HEK293 (cell line): Measurements from ENCODE around the gene HOXC10.

Experiments
- CTCF ChIA-PET: fragments of 350-600 bp; formaldehyde crosslinking; extraction: SDS; loops from one replicate; lab custom pipeline; 2021; ENCODE audit warnings: antibody characterized with exemption; lab: Yijun Ruan, JAX
- POLR2A ChIA-PET: fragments of 300-600 bp; formaldehyde crosslinking; extraction: SDS; loops from one replicate; lab custom pipeline; 2020; ENCODE audit warnings: antibody characterized with exemption, inconsistent platforms; lab: Yijun Ruan, JAX
- H3K27ac ChIP-seq: fragments of 200-500 bp; sonication (Bioruptor generic); 2 replicates; pipeline ENCODE4 v1.5.1; 2014; ENCODE audit warnings: low read depth, low read length, control low read depth, inconsistent platforms; ENCODE audit errors: extremely low read depth
- H3K36me3 ChIP-seq, 2 experiments: fragments of 200-500 bp in 1 of 2; sonication (Bioruptor generic) in 1 of 2; 1 replicate in 1 of 2; 2 replicates in 1 of 2; pipeline ENCODE4 v1.5.1; 2014 to 2017; ENCODE audit warnings: inconsistent platforms in 2 of 2, low read length in 2 of 2; ENCODE audit not compliant: control insufficient read depth in 2 of 2, insufficient read depth in 1 of 2
- H3K4me1 ChIP-seq: fragments of 200-500 bp; sonication (Bioruptor generic); 2 replicates; pipeline ENCODE4 v1.5.1; 2014; ENCODE audit warnings: mild to moderate bottlenecking, low read length, inconsistent platforms; ENCODE audit not compliant: control insufficient read depth, insufficient read depth
- H3K4me3 ChIP-seq: 2 replicates; pipeline ENCODE4 v1.5.1; 2011; ENCODE audit warnings: low read depth, mild to moderate bottlenecking, control low read depth, low read length, moderate library complexity
- H3K9me3 ChIP-seq: fragments of 200-500 bp; sonication (Bioruptor generic); 2 replicates; pipeline ENCODE4 v1.5.1; 2014; ENCODE audit warnings: low read depth, low read length, inconsistent platforms; ENCODE audit not compliant: control insufficient read depth, insufficient read depth
- ATF2 ChIP-seq: fragments of 450-650 bp; formaldehyde crosslinking; IDR thresholded peaks from 2 replicates; pipeline ENCODE4 v1.5.1; 2016; ENCODE audit warnings: missing biosample characterization, missing genetic modification characterization, low read depth
- BCL11A ChIP-seq: fragments of 450-650 bp; formaldehyde crosslinking; IDR thresholded peaks from 2 replicates; pipeline ENCODE4 v1.5.1; 2016; ENCODE audit warnings: low read depth, missing biosample characterization, missing genetic modification characterization
- EGR2 ChIP-seq: fragments of 450-650 bp; formaldehyde crosslinking; IDR thresholded peaks from 2 replicates; pipeline ENCODE4 v1.5.1; 2016; ENCODE audit warnings: low read depth, missing biosample characterization, missing genetic modification characterization
- ELK4 ChIP-seq: IDR thresholded peaks from 2 replicates; pipeline ENCODE4 v1.6.1; 2011; ENCODE audit warnings: mild to moderate bottlenecking, low read depth, low read length, borderline replicate concordance
- HOXD13 ChIP-seq: sonication (generic); formaldehyde crosslinking; IDR thresholded peaks from 2 replicates; pipeline ENCODE4 v1.8.0; 2022; ENCODE audit warnings: missing genetic modification reagents, borderline replicate concordance
- KLF7 ChIP-seq: fragments of 450-650 bp; formaldehyde crosslinking; IDR thresholded peaks from 2 replicates; pipeline ENCODE4 v1.5.1; 2016; ENCODE audit warnings: missing biosample characterization, missing genetic modification characterization, borderline replicate concordance
- OVOL3 ChIP-seq: fragments of 450-650 bp; formaldehyde crosslinking; IDR thresholded peaks from 2 replicates; pipeline ENCODE4 v1.5.1; 2016; ENCODE audit warnings: missing biosample characterization, missing genetic modification characterization
- SP2 ChIP-seq: fragments of 450-650 bp; formaldehyde crosslinking; IDR thresholded peaks from 2 replicates; pipeline ENCODE4 v1.5.1; 2016; ENCODE audit warnings: missing biosample characterization, missing genetic modification characterization
- ZBTB1 ChIP-seq: fragments of 450-650 bp; formaldehyde crosslinking; IDR thresholded peaks from 2 replicates; pipeline ENCODE4 v1.5.1; 2016; ENCODE audit warnings: missing biosample characterization, missing genetic modification characterization
- ZBTB17 ChIP-seq: fragments of 450-650 bp; formaldehyde crosslinking; IDR thresholded peaks from 2 replicates; pipeline ENCODE4 v1.5.1; 2016; ENCODE audit warnings: missing biosample characterization, missing genetic modification characterization
- ZBTB20 ChIP-seq: fragments of 450-650 bp; formaldehyde crosslinking; IDR thresholded peaks from 2 replicates; pipeline ENCODE4 v1.5.1; 2016; ENCODE audit warnings: missing biosample characterization, missing genetic modification characterization
- ZNF157 ChIP-seq: fragments of 450-650 bp; formaldehyde crosslinking; IDR thresholded peaks from 2 replicates; pipeline ENCODE4 v1.5.1; 2016; ENCODE audit warnings: missing biosample characterization, missing genetic modification characterization
- ZNF19 ChIP-seq: fragments of 450-650 bp; formaldehyde crosslinking; IDR thresholded peaks from 2 replicates; pipeline ENCODE4; 2016; ENCODE audit warnings: missing biosample characterization, missing genetic modification characterization, low read depth
- ZNF211 ChIP-seq: fragments of 450-650 bp; formaldehyde crosslinking; IDR thresholded peaks from 2 replicates; pipeline ENCODE4 v1.5.1; 2016; ENCODE audit warnings: low read depth, missing biosample characterization, missing genetic modification characterization
- ZNF214 ChIP-seq: fragments of 450-650 bp; formaldehyde crosslinking; IDR thresholded peaks from 2 replicates; pipeline ENCODE4 v1.5.1; 2017; ENCODE audit warnings: missing biosample characterization, mild to moderate bottlenecking, missing genetic modification characterization, borderline replicate concordance
- ZNF274 ChIP-seq, 2 experiments: fragments of 200-500 bp in 1 of 2; fragments of 450-650 bp in 1 of 2; sonication (Bioruptor generic) in 1 of 2; formaldehyde crosslinking in 1 of 2; IDR thresholded peaks; 2 replicates each; pipeline versions ENCODE4 v1.5.1 to v1.6.1; 2014 to 2016; ENCODE audit warnings: borderline replicate concordance in 1 of 2, inconsistent platforms in 1 of 2, low read length in 1 of 2, missing biosample characterization in 1 of 2, missing genetic modification characterization in 1 of 2
- ZNF292 ChIP-seq: fragments of 450-650 bp; formaldehyde crosslinking; IDR thresholded peaks from 2 replicates; pipeline ENCODE4 v1.5.1; 2016; ENCODE audit warnings: low read depth, missing biosample characterization, missing genetic modification characterization, borderline replicate concordance
- ZNF416 ChIP-seq: fragments of 450-650 bp; formaldehyde crosslinking; IDR thresholded peaks from 2 replicates; pipeline ENCODE4 v1.5.1; 2016; ENCODE audit warnings: missing biosample characterization, missing genetic modification characterization
- ZNF449 ChIP-seq: fragments of 450-650 bp; formaldehyde crosslinking; IDR thresholded peaks from 2 replicates; pipeline ENCODE4 v1.5.1; 2017; ENCODE audit warnings: missing biosample characterization, mild to moderate bottlenecking, missing genetic modification characterization, moderate library complexity
- ZNF48 ChIP-seq: fragments of 450-650 bp; formaldehyde crosslinking; IDR thresholded peaks from 2 replicates; pipeline ENCODE4 v1.5.1; 2016; ENCODE audit warnings: missing biosample characterization, missing genetic modification characterization
- ZNF510 ChIP-seq: fragments of 450-650 bp; formaldehyde crosslinking; IDR thresholded peaks from 2 replicates; pipeline ENCODE4 v1.5.1; 2018; ENCODE audit warnings: mild to moderate bottlenecking, missing genetic modification characterization, missing biosample characterization; ENCODE audit not compliant: insufficient replicate concordance
- ZNF514 ChIP-seq: fragments of 450-650 bp; formaldehyde crosslinking; IDR thresholded peaks from 2 replicates; pipeline ENCODE4 v1.5.1; 2016; ENCODE audit warnings: missing biosample characterization, missing genetic modification characterization
- ZNF521 ChIP-seq: fragments of 450-650 bp; formaldehyde crosslinking; IDR thresholded peaks from 2 replicates; pipeline ENCODE4 v1.5.1; 2017; ENCODE audit warnings: missing biosample characterization, mild to moderate bottlenecking, missing genetic modification characterization
- ZNF529 ChIP-seq: fragments of 450-650 bp; formaldehyde crosslinking; IDR thresholded peaks from 2 replicates; pipeline ENCODE4 v1.5.1; 2017; ENCODE audit warnings: missing genetic modification characterization, missing biosample characterization; ENCODE audit not compliant: insufficient replicate concordance
- ZNF555 ChIP-seq: fragments of 450-650 bp; formaldehyde crosslinking; conservative IDR thresholded peaks from 2 replicates; pipeline ENCODE4 v1.5.1; 2017; ENCODE audit warnings: missing biosample characterization, mild to moderate bottlenecking, missing genetic modification characterization, inconsistent platforms
- ZNF560 ChIP-seq: fragments of 450-650 bp; formaldehyde crosslinking; IDR thresholded peaks from 2 replicates; pipeline ENCODE4 v1.5.1; 2017; ENCODE audit warnings: missing biosample characterization, missing genetic modification characterization, borderline replicate concordance
- ZNF571 ChIP-seq: fragments of 450-650 bp; formaldehyde crosslinking; IDR thresholded peaks from 2 replicates; pipeline ENCODE4 v1.5.0; 2017; ENCODE audit warnings: missing biosample characterization, missing genetic modification characterization
- ZNF585B ChIP-seq: fragments of 450-650 bp; formaldehyde crosslinking; IDR thresholded peaks from 2 replicates; pipeline ENCODE4 v1.5.1; 2016; ENCODE audit warnings: missing biosample characterization, missing genetic modification characterization
- ZNF596 ChIP-seq: fragments of 450-650 bp; IDR thresholded peaks from 2 replicates; pipeline ENCODE4 v1.5.0; 2018; ENCODE audit warnings: missing biosample characterization, mild to moderate bottlenecking, missing genetic modification characterization, moderate library complexity
- ZNF626 ChIP-seq: fragments of 450-650 bp; sonication (Bioruptor Pico); formaldehyde crosslinking; IDR thresholded peaks from 2 replicates; pipeline ENCODE4 v1.5.1; 2018; ENCODE audit warnings: missing biosample characterization, missing genetic modification characterization, inconsistent platforms
- ZNF658 ChIP-seq: fragments of 450-650 bp; formaldehyde crosslinking; IDR thresholded peaks from 2 replicates; pipeline ENCODE4; 2016; ENCODE audit warnings: missing biosample characterization, missing genetic modification characterization
- ZNF747 ChIP-seq: fragments of 450-650 bp; formaldehyde crosslinking; IDR thresholded peaks from 2 replicates; pipeline ENCODE4 v1.5.1; 2016; ENCODE audit warnings: missing biosample characterization, missing genetic modification characterization
- ZNF792 ChIP-seq: fragments of 450-650 bp; formaldehyde crosslinking; IDR thresholded peaks from 2 replicates; pipeline ENCODE4 v1.5.1; 2016; ENCODE audit warnings: missing biosample characterization, missing genetic modification characterization
- ZNF843 ChIP-seq: fragments of 450-650 bp; formaldehyde crosslinking; IDR thresholded peaks from 2 replicates; pipeline ENCODE4 v1.5.1; 2016; ENCODE audit warnings: missing biosample characterization, missing genetic modification characterization
- ZSCAN23 ChIP-seq: fragments of 450-650 bp; formaldehyde crosslinking; IDR thresholded peaks from 2 replicates; pipeline ENCODE4 v1.5.1; 2016; ENCODE audit warnings: missing biosample characterization, missing genetic modification characterization

HOXC10 gene

GRCh38 chr12:54028314-54029201, 43.6 kb downstream of the HOXC10 start, which contains the start of gene HOXC6:
TSS of gene HOXC6 (plus strand) at chr12:54028440. CDS start at chr12:54028522, 82 bp downstream.
- H3K4me1 ChIP-seq: peaks cover 44% of the 10 kb centered on the region
- no peaks in the 10 kb centered on the region for H3K9me3 ChIP-seq
- H3K4me3 ChIP-seq: peak within 1 kb of the TSS; percentile 58
- H3K36me3 ChIP-seq: peaks cover 4 to 13% of the 10 kb centered on the region in 2 experiments; a peak in 2 of 3 replicates
- ChIA-PET CTCF (interaction anchor here (0.6 to 5.4 kb wide), 13 partner anchors 9 to 187 kb away, joined by 3 to 78 read pairs (median 4); partner anchors contain the start of gene HOXC10), POLR2A (interaction anchor here (0.5 to 4.5 kb wide), 7 partner anchors 12 to 252 kb away, joined by 3 to 26 read pairs (median 3); partner anchors contain the start of genes HNRNPA1 and HOXC8)
- H3K27ac ChIP-seq: peak within 1 kb of the TSS; percentile 95
- TF ChIP-seq ZNF521 (tag by site-specific recombination) (no peak), ZNF555 (tag by site-specific recombination) (no peak), ZNF626 (tag by site-specific recombination) (no peak), ATF2 (tag by site-specific recombination) (no peak), ZNF514 (tag by site-specific recombination) (no peak), ZNF214 (tag by site-specific recombination) (no peak), HOXD13 (CRISPR knock-in tag) (no peak; the same call in 1 of the 2 replicates), OVOL3 (peak; percentile 89), KLF7 (peak; percentile 36; the same call in 1 of the 2 replicates), ZNF416 (tag by site-specific recombination) (no peak), ZNF585B (no peak), ZNF571 (tag by site-specific recombination) (no peak), ZBTB20 (tag by site-specific recombination) (peak; percentile 92), SP2 (tag by site-specific recombination) (no peak), ZNF510 (tag by site-specific recombination) (no peak), ZNF792 (no peak), ZBTB1 (tag by site-specific recombination) (no peak), ZNF211 (tag by site-specific recombination) (no peak), ZNF449 (0 out of 2 replicates have a peak, but pooled peaks have one; percentile 19), ZNF19 (tag by site-specific recombination) (no peak), ZBTB17 (tag by site-specific recombination) (peak; percentile 85), ZNF596 (peak; percentile 97), ZNF529 (tag by site-specific recombination) (no peak), BCL11A (peak; percentile 53; the same call in 1 of the 2 replicates), ZNF747 (tag by site-specific recombination) (no peak), ZNF658 (tag by site-specific recombination) (no peak), ZNF292 (tag by site-specific recombination) (no peak), ZSCAN23 (tag by site-specific recombination) (no peak), ZNF274 (IDR thresholded peaks at IDR 0.05; ENCODE audit: low read length) (no peak), ZNF274 (tag by site-specific recombination; IDR thresholded peaks at IDR 0.05; ENCODE audit: borderline replicate concordance) (no peak), ZNF48 (tag by site-specific recombination) (no peak), ZNF560 (tag by site-specific recombination) (no peak), ZNF843 (peak; percentile 96), EGR2 (tag by site-specific recombination) (no peak), ELK4 (no peak), ZNF157 (tag by site-specific recombination) (no peak)
